Epithelial cell of esophagus (primary cell): ENCODE data around the gene IL1A.

Experiments used
- DNase-seq: peaks from one replicate; pipeline ENCODE4 v3.0.0; 2010; ENCODE audit warnings: low read depth
- H3K4me3 ChIP-seq: 2 replicates; pipeline ENCODE4 v1.5.1; 2011; ENCODE audit warnings: mild to moderate bottlenecking, low read length, control low read depth
- CTCF ChIP-seq: IDR thresholded peaks from 2 replicates; pipeline ENCODE4 v1.5.1; 2011; ENCODE audit warnings: low read depth, mild to moderate bottlenecking, low read length, control low read depth, inconsistent platforms; ENCODE audit not compliant: insufficient read depth; ENCODE audit errors: missing control alignments

IL1A gene

GRCh38 chr2:112791019-112791418, 6.7 kb upstream of the IL1A start:
- TF ChIP-seq CTCF, result no peak
- no peak overlapping the region for H3K4me3 ChIP-seq
- no peak for DNase-seq

DNA sequence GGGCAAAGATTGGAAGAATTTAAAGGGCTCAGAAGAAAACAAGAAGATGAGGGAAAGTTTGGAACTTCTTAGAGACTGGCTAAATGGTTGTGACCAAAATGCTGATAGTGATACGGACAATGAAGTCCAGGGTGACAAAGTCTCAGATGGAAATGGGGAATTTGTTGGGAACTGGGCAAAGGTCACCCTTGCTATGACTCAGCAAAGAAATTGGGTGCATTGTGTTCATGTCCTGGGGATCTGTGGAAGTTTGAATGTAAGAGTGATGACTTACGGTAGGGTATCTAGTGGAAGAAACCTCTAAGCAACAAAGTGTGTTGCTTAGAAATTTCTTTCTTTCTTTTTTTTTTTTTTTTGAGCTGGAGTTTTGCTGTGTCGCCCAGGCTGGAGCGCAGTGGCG, 6.0 kb upstream of the IL1A start:
- DNase-seq, result no peak
- no peak for TF ChIP-seq CTCF
- H3K4me3 ChIP-seq, result no peak overlapping the region

DNA sequence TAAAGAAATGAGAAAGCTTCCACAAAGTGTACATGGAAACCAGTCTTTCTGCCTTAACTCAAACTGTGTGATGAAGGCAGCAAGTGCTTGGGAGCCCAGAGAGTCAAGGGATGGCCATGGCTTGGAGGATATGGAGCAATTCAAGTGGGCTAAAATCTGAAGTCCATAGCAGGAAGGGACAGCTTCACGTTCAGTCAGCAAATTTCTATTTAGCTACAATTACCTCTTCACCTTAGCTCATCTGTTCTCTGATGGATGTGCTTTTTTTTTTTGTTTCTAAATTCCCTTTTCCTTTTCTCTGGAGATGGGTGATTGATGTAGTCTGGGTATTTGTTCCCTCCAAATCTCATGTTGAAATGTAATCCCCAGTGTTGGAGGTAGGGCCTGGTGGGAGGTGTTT, 4.9 kb upstream of the IL1A start:
- no peak overlapping the region for H3K4me3 ChIP-seq
- TF ChIP-seq CTCF, result no peak
- DNase-seq, result no peak

DNA sequence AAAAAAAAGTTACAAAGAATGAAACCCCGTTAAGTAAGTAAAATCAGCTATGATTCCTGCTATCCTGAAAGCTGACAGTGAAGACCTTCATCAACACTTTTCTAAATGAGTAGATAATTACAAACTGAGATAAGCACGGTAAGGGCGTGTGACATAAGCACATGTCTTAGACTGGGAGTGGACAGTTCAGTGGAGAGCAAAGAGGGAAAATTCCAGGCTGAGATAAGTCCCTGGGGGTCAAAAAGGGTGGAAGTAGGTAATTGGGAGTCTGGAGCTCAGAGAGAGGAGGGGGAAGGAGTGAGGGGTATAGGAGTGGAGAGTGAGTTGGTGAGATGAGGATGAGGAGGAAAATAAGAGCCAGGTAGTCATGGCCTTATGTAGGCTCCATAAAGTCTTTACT, 4.4 kb upstream of the IL1A start:
- no peak for DNase-seq
- no peak overlapping the region for H3K4me3 ChIP-seq
- TF ChIP-seq CTCF, result no peak

DNA sequence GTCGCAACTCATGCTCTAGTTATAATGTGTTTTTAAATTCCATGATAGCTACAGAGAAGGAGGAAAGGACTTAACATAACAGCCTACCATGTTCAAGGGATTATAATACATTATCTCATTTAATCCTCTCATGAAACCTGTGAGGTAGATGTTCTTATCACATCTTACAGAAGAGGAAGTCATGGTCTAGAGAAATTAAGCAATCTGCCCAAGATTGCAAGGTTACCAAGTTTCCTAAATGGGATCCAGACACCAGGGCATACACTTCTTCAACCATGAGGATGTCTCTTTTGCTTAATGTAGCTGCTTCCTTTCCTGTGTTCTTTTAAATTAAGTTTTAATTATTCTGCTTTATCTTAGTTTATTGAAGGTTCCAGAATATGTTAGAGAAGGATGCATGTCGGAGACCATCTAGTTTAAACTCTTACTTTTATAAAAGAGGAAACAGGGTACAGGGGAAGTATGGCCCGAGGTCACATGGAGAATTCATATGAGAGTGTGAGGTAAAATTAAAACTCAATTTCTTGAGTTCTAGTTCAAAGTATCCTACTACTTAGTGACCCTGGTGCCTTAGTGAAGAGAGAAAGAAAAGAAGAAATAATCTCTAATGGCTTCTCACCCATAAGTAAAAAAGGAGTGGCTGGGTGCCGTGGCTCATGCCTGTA, 3.6 kb upstream of the IL1A start:
- no peak for DNase-seq
- no peak overlapping the region for H3K4me3 ChIP-seq
- TF ChIP-seq CTCF, result no peak

GRCh38 chr2:112787294-112787693, 3.0 kb upstream of the IL1A start:
- no peak for TF ChIP-seq CTCF
- H3K4me3 ChIP-seq, result no peak overlapping the region
- DNase-seq, result peak; percentile 84

- no peak for TF ChIP-seq CTCF
- H3K4me3 ChIP-seq, result peak overlapping the region; percentile 80
- peak; percentile 27 for DNase-seq
Measured at GRCh38 chr2:112783187-112783714, 1.0 kb downstream of the IL1A start.
